Right lobe of liver (tissue), 4 donors: ENCODE measurements around the gene RCCD1.
A peak's percentile ranks its signal among the peaks of the same experiment; 100 is the strongest.

ENCODE experiments used
- POLR2A ChIP-seq: fragments of 450-650 bp; IDR thresholded peaks from one replicate; pipeline ENCODE4 v1.6.1; 2017; ENCODE audit warnings: antibody characterized with exemption, mild to moderate bottlenecking
- TF ChIP-seq, protein P1 (sequence below), 4 donors: fragments of 200-600 bp in 3 of 4; fragments of 450-650 bp in 1 of 4; IDR thresholded peaks; one replicate each; pipeline versions ENCODE4 v1.5.1 to v1.8.0; 2016 to 2022; ENCODE audit warnings: antibody characterized with exemption in 4 of 4, mild to moderate bottlenecking in 2 of 4
- donor health status: DM: no; HTN: no; CAD: no.
- donor health status: DM: no; HTN: no; CAD: no.
- donor health status: DM: no; HTN: yes; CAD: no.

DNA sequence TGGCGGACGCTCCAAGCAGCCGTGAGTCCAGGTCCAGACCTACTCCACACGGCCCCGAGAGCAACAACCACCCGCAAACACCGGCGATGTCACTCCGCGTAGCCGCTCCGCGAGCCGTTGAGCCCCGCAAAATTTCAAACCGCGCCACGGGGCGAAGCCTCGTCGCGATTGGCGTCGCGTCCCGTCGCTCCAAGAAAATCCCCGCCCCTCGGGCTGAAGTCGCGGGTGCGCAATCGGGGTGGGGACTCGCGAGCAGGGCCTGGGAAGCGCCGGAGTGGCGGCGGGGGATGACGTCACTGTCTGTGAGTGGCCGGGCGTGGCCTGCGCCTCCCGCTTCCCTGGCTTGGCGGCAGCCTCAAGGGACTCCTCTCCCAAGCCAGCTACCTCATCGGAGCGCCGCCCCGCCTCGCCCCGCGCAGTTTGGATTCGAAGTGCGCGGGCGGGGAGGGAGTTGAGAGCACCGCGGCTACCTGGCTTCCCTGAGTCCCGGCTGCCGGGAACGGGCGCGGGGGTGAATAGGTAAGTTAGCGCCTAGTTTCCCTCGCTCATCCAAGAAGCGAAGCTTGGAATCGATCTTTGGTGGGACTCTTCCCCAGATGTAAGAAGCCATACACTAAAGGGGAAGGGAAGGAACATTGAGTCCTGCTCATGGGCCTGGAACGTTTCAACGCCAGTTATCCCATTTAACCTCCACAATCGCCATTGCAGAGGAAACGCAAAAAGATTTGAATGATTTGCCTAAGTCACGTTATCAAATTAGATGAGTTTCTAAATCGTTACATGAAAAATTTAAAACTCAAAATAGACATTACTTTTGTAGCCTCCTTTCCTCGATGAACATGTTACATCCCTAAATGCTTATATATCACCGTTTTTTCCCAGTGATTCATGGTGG, 40.0 kb downstream of the RCCD1 start, which contains the start of gene PRC1:
- TF ChIP-seq, protein P1, sequence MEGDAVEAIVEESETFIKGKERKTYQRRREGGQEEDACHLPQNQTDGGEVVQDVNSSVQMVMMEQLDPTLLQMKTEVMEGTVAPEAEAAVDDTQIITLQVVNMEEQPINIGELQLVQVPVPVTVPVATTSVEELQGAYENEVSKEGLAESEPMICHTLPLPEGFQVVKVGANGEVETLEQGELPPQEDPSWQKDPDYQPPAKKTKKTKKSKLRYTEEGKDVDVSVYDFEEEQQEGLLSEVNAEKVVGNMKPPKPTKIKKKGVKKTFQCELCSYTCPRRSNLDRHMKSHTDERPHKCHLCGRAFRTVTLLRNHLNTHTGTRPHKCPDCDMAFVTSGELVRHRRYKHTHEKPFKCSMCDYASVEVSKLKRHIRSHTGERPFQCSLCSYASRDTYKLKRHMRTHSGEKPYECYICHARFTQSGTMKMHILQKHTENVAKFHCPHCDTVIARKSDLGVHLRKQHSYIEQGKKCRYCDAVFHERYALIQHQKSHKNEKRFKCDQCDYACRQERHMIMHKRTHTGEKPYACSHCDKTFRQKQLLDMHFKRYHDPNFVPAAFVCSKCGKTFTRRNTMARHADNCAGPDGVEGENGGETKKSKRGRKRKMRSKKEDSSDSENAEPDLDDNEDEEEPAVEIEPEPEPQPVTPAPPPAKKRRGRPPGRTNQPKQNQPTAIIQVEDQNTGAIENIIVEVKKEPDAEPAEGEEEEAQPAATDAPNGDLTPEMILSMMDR (IDR thresholded peaks at IDR 0.05) = no peak
- peak; percentile 61 for TF ChIP-seq POLR2A
